GM23338 (cell line): ENCODE data around the gene NXPH4. TPM values are rescaled to one million over a fixed set of nuclear protein-coding genes. Genes with fewer than 3 reads are reported as not detected.

Experiments used
- ATAC-seq: fragments of 200-7000 bp; cut with Tn5 transposase; 3 replicates; pipeline ENCODE4 v1.9.1; 2020
- DNase-seq: peaks from one replicate; pipeline ENCODE4 v3.0.0-alpha.2; 2015; ENCODE audit warnings: low spot score
- H2AFZ ChIP-seq: fragments of 200-600 bp; sonication (generic); 2 replicates; pipeline ENCODE4 v1.8.0; 2016; ENCODE audit warnings: antibody characterized with exemption, mild to moderate bottlenecking, moderate library complexity
- H3F3A ChIP-seq: fragments of 200-600 bp; sonication (generic); replicated peaks from 2 replicates; pipeline ENCODE4 v1.8.0; 2017; ENCODE audit warnings: antibody characterized with exemption, mixed run types, low read depth
- H3K27ac ChIP-seq: fragments of 200-600 bp; sonication (generic); 2 replicates; pipeline ENCODE4 v1.6.1; 2016; ENCODE audit warnings: low read depth
- H3K27me3 ChIP-seq: fragments of 200-600 bp; sonication (generic); 2 replicates; pipeline ENCODE4 v1.8.0; 2016; ENCODE audit warnings: mild to moderate bottlenecking, mixed run types, moderate library complexity; ENCODE audit not compliant: insufficient read depth
- H3K36me3 ChIP-seq: fragments of 200-600 bp; sonication (generic); 2 replicates; pipeline ENCODE4 v1.8.0; 2016; ENCODE audit warnings: mild to moderate bottlenecking; ENCODE audit not compliant: insufficient read depth
- H3K4me1 ChIP-seq: fragments of 200-600 bp; sonication (generic); 2 replicates; pipeline ENCODE4 v1.8.0; 2016; ENCODE audit warnings: mild to moderate bottlenecking, moderate library complexity; ENCODE audit not compliant: insufficient read depth
- H3K4me2 ChIP-seq: fragments of 200-600 bp; sonication (generic); 2 replicates; pipeline ENCODE4 v1.7.1; 2017; ENCODE audit warnings: mixed run types
- H3K4me3 ChIP-seq: fragments of 200-600 bp; sonication (generic); 2 replicates; pipeline ENCODE4 v1.6.1; 2016; ENCODE audit warnings: mixed run types
- H3K79me2 ChIP-seq: fragments of 200-600 bp; sonication (generic); replicated peaks from 2 replicates; pipeline ENCODE4 v1.8.0; 2017; ENCODE audit warnings: mild to moderate bottlenecking; ENCODE audit not compliant: insufficient read depth
- H3K9me2 ChIP-seq: fragments of 200-600 bp; sonication (generic); 2 replicates; pipeline ENCODE4 v1.8.0; 2017; ENCODE audit not compliant: insufficient read depth
- H4K20me1 ChIP-seq: fragments of 200-600 bp; sonication (generic); replicated peaks from 2 replicates; pipeline ENCODE4 v1.8.0; 2017; ENCODE audit warnings: mild to moderate bottlenecking; ENCODE audit not compliant: insufficient read depth
- H3K27ac Mint-ChIP-seq: 2 replicates; pipeline ENCODE4 v1.8.0; 2020; ENCODE audit warnings: inconsistent platforms, mild to moderate bottlenecking, moderate library complexity, mixed read lengths
- H3K27me3 Mint-ChIP-seq: 3 replicates; pipeline ENCODE4 v1.8.0; 2022; ENCODE audit warnings: low read depth, mild to moderate bottlenecking, moderate library complexity, mixed read lengths, inconsistent platforms; ENCODE audit not compliant: insufficient read depth, poor library complexity
- H3K36me3 Mint-ChIP-seq: 3 replicates; pipeline ENCODE4 v1.8.0; 2021; ENCODE audit warnings: low read depth, mild to moderate bottlenecking, inconsistent platforms, moderate library complexity, mixed read lengths
- H3K4me1 Mint-ChIP-seq: 3 replicates; pipeline ENCODE4 v1.8.0; 2020; ENCODE audit warnings: mild to moderate bottlenecking, inconsistent platforms, mixed read lengths
- H3K4me3 Mint-ChIP-seq: 3 replicates; pipeline ENCODE4 v1.8.0; 2021; ENCODE audit warnings: moderate library complexity, mild to moderate bottlenecking, inconsistent platforms, mixed read lengths
- H3K9me3 Mint-ChIP-seq: 3 replicates; pipeline ENCODE4 v1.8.0; 2020; ENCODE audit warnings: moderate library complexity, mild to moderate bottlenecking, inconsistent platforms, mixed read lengths
- CREB1 ChIP-seq: fragments of 250-450 bp; sonication (Bioruptor Pico); IDR thresholded peaks from 2 replicates; pipeline ENCODE4 v1.5.0; 2020; ENCODE audit warnings: low read depth, mild to moderate bottlenecking, moderate library complexity
- EZH2 ChIP-seq: fragments of 200-600 bp; sonication (generic); IDR thresholded peaks from one replicate; pipeline ENCODE4 v1.8.0; 2017; ENCODE audit warnings: antibody characterized with exemption, mild to moderate bottlenecking, low read depth; ENCODE audit not compliant: unreplicated experiment
- JUNB ChIP-seq: IDR thresholded peaks from one replicate; pipeline ENCODE4 v1.6.1; 2016; ENCODE audit warnings: antibody characterized with exemption; ENCODE audit not compliant: unreplicated experiment
- NANOG ChIP-seq: IDR thresholded peaks from 2 replicates; pipeline ENCODE4 v1.6.1; 2016; ENCODE audit warnings: antibody characterized with exemption, borderline replicate concordance
- POLR2AphosphoS5 ChIP-seq: IDR thresholded peaks from 2 replicates; pipeline ENCODE4 v1.6.1; 2016; ENCODE audit warnings: antibody characterized with exemption, low read depth
- STAT1 ChIP-seq: IDR thresholded peaks from one replicate; pipeline ENCODE4 v1.6.1; 2016; ENCODE audit warnings: antibody characterized with exemption; ENCODE audit not compliant: unreplicated experiment
- ZNF114 ChIP-seq: fragments of 250-450 bp; sonication (Bioruptor Pico); IDR thresholded peaks from 2 replicates; pipeline ENCODE4 v1.5.0; 2020; ENCODE audit warnings: mild to moderate bottlenecking, moderate library complexity
- polyA plus RNA-seq: library from polyadenylated mRNA; unstranded; fragments of >200 nt; fragmentation: Nextera tagmentation; extraction: Ambion mirVana; gene quantifications from 2 replicates; pipeline ENCODE4 v1.2.1, GENCODE V29; 2016
- total RNA-seq: library from RNA; depleted of rRNA; stranded (reverse); fragments of >200 nt; shearing (Covaris generic); gene quantifications from 2 replicates; pipeline ENCODE4 v1.2.3, GENCODE V29; 2014
- TF ChIP-seq, protein P1 (sequence below): IDR thresholded peaks from 2 replicates; pipeline ENCODE4 v1.6.1; 2016; ENCODE audit warnings: antibody characterized with exemption
- TF ChIP-seq, protein P2 (sequence below), 2 experiments: fragments of 200-600 bp in 1 of 2; sonication (generic) in 1 of 2; conservative IDR thresholded peaks; 2 replicates each; pipeline versions ENCODE4 v1.5.1 to v1.6.1; 2016 to 2017; ENCODE audit warnings: antibody characterized with exemption in 2 of 2, low read depth in 2 of 2, mild to moderate bottlenecking in 2 of 2, moderate library complexity in 1 of 2
- TF ChIP-seq, protein P3 (sequence below): IDR thresholded peaks from one replicate; pipeline ENCODE4 v1.6.1; 2018; ENCODE audit warnings: antibody characterized with exemption; ENCODE audit not compliant: unreplicated experiment

Gene NXPH4
- total and polyA plus RNA-seq, 2 experiments from 2014 or later, result 0.89 to 1.5 TPM

DNA sequence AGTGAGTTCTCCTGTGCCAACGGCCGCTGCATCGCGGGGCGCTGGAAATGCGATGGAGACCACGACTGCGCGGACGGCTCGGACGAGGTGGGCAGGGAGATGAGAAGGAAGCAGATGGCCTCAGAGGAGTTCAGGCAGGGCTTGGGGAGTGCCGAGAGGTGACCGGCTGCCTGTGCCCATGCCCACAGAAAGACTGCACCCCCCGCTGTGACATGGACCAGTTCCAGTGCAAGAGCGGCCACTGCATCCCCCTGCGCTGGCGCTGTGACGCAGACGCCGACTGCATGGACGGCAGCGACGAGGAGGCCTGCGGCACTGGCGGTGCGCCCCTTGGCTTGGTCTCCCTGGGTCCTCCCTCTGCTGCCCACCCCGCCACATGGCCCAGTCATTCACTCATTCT, 13.4 kb upstream of the NXPH4 start (continued):
- TF ChIP-seq, protein P1, sequence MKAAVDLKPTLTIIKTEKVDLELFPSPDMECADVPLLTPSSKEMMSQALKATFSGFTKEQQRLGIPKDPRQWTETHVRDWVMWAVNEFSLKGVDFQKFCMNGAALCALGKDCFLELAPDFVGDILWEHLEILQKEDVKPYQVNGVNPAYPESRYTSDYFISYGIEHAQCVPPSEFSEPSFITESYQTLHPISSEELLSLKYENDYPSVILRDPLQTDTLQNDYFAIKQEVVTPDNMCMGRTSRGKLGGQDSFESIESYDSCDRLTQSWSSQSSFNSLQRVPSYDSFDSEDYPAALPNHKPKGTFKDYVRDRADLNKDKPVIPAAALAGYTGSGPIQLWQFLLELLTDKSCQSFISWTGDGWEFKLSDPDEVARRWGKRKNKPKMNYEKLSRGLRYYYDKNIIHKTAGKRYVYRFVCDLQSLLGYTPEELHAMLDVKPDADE, result no peak

DNA sequence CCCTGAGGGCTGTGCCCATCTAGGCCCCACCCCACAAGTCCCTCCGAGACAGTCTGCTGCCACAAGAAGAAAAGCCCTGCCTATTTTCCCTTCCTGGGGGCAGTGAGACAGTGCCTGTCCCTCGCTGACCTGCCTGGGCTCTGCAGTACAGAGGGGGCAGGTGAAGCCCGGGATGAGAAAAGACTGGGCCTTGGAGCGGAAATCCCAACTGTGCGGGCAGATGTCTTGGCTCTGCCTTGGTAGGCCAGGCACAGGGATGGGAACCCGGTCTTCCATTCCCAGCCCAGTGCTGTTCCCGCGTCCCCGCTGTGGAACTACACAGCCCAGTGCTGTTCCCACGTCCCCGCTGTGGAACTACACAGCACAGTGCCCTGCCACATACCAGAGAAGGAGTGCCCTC, 12.8 kb upstream of the NXPH4 start:
- H3K27ac ChIP-seq, result no peak overlapping the region
- DNase-seq, result no peak
- no peaks in the 10 kb centered on the region for H3K4me1 ChIP-seq
- H3K4me3 Mint-ChIP-seq, result no peak overlapping the region
- no peak for TF ChIP-seq JUNB
- H3K36me3 ChIP-seq, result peaks cover 19% of the 10 kb centered on the region
- no peak overlapping the region for H3K27ac Mint-ChIP-seq
- no peaks in the 10 kb centered on the region for H3K4me1 Mint-ChIP-seq
- no peaks in the 10 kb centered on the region; the same call in 1 of the 2 replicates for H4K20me1 ChIP-seq
- H3K27me3 Mint-ChIP-seq, result peaks cover 21% of the 10 kb centered on the region
- no peaks in the 10 kb centered on the region for H3F3A ChIP-seq
- no peak overlapping the region for H2AFZ ChIP-seq
- no peak overlapping the region for H3K4me3 ChIP-seq
- no peaks in the 10 kb centered on the region; the same call in 2 of the 3 replicates for H3K9me3 Mint-ChIP-seq
- no peak for ATAC-seq
- no peaks in the 10 kb centered on the region for H3K9me2 ChIP-seq
- peaks cover 86% of the 10 kb centered on the region for H3K36me3 Mint-ChIP-seq
- H3K4me2 ChIP-seq, result no peak overlapping the region
- H3K27me3 ChIP-seq, result no peaks in the 10 kb centered on the region
- no peaks in the 10 kb centered on the region for H3K79me2 ChIP-seq

- no peaks in the 10 kb centered on the region for H3K79me2 ChIP-seq
- Mint-ChIP-seq H3K27ac (no peak overlapping the region), H3K4me1 (no peaks in the 10 kb centered on the region), H3K36me3 (peaks cover 87% of the 10 kb centered on the region), H3K4me3 (no peak overlapping the region), H3K27me3 (peaks cover 19% of the 10 kb centered on the region), H3K9me3 (no peaks in the 10 kb centered on the region; the same call in 2 of the 3 replicates)
- ATAC-seq (no peak), DNase-seq (no peak)
- no peak overlapping the region for H2AFZ ChIP-seq
- no peak overlapping the region for H3K4me3 ChIP-seq
- no peaks in the 10 kb centered on the region for H3F3A ChIP-seq
- no peak overlapping the region for H3K27ac ChIP-seq
- peaks cover 19% of the 10 kb centered on the region for H3K36me3 ChIP-seq
- H3K27me3 ChIP-seq, result no peaks in the 10 kb centered on the region
- H4K20me1 ChIP-seq, result no peaks in the 10 kb centered on the region; the same call in 1 of the 2 replicates
- no peak overlapping the region for H3K4me2 ChIP-seq
- H3K9me2 ChIP-seq, result no peaks in the 10 kb centered on the region
- no peaks in the 10 kb centered on the region for H3K4me1 ChIP-seq
- no peak for TF ChIP-seq EZH2
- TF ChIP-seq, protein P1, result no peak
- no peak for TF ChIP-seq CREB1
- no peak for TF ChIP-seq JUNB
- no peak for TF ChIP-seq POLR2AphosphoS5
- TF ChIP-seq ZNF114 (CRISPR knock-in tag), result no peak
- TF ChIP-seq, protein P2, sequence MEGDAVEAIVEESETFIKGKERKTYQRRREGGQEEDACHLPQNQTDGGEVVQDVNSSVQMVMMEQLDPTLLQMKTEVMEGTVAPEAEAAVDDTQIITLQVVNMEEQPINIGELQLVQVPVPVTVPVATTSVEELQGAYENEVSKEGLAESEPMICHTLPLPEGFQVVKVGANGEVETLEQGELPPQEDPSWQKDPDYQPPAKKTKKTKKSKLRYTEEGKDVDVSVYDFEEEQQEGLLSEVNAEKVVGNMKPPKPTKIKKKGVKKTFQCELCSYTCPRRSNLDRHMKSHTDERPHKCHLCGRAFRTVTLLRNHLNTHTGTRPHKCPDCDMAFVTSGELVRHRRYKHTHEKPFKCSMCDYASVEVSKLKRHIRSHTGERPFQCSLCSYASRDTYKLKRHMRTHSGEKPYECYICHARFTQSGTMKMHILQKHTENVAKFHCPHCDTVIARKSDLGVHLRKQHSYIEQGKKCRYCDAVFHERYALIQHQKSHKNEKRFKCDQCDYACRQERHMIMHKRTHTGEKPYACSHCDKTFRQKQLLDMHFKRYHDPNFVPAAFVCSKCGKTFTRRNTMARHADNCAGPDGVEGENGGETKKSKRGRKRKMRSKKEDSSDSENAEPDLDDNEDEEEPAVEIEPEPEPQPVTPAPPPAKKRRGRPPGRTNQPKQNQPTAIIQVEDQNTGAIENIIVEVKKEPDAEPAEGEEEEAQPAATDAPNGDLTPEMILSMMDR (conservative IDR thresholded peaks at IDR 0.05; ENCODE audit: low read depth in 2 of 2), result no peak
- no peak for TF ChIP-seq NANOG
- TF ChIP-seq, protein P3, sequence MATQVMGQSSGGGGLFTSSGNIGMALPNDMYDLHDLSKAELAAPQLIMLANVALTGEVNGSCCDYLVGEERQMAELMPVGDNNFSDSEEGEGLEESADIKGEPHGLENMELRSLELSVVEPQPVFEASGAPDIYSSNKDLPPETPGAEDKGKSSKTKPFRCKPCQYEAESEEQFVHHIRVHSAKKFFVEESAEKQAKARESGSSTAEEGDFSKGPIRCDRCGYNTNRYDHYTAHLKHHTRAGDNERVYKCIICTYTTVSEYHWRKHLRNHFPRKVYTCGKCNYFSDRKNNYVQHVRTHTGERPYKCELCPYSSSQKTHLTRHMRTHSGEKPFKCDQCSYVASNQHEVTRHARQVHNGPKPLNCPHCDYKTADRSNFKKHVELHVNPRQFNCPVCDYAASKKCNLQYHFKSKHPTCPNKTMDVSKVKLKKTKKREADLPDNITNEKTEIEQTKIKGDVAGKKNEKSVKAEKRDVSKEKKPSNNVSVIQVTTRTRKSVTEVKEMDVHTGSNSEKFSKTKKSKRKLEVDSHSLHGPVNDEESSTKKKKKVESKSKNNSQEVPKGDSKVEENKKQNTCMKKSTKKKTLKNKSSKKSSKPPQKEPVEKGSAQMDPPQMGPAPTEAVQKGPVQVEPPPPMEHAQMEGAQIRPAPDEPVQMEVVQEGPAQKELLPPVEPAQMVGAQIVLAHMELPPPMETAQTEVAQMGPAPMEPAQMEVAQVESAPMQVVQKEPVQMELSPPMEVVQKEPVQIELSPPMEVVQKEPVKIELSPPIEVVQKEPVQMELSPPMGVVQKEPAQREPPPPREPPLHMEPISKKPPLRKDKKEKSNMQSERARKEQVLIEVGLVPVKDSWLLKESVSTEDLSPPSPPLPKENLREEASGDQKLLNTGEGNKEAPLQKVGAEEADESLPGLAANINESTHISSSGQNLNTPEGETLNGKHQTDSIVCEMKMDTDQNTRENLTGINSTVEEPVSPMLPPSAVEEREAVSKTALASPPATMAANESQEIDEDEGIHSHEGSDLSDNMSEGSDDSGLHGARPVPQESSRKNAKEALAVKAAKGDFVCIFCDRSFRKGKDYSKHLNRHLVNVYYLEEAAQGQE, result no peak
- TF ChIP-seq STAT1, result no peak
These were observed 12.1 kb upstream of the NXPH4 start for GRCh38 chr12:57204454-57204853.
